ENCODE data around the gene SPATA2L. TPM values are rescaled to one million over a fixed set of nuclear protein-coding genes. Genes with fewer than 3 reads are reported as not detected.
A peak's percentile ranks its signal among the peaks of the same experiment; 100 is the strongest.

SPATA2L gene
- total RNA-seq, 2 donors from 2014 or later, result 6.8 to 8.4 TPM

DNA sequence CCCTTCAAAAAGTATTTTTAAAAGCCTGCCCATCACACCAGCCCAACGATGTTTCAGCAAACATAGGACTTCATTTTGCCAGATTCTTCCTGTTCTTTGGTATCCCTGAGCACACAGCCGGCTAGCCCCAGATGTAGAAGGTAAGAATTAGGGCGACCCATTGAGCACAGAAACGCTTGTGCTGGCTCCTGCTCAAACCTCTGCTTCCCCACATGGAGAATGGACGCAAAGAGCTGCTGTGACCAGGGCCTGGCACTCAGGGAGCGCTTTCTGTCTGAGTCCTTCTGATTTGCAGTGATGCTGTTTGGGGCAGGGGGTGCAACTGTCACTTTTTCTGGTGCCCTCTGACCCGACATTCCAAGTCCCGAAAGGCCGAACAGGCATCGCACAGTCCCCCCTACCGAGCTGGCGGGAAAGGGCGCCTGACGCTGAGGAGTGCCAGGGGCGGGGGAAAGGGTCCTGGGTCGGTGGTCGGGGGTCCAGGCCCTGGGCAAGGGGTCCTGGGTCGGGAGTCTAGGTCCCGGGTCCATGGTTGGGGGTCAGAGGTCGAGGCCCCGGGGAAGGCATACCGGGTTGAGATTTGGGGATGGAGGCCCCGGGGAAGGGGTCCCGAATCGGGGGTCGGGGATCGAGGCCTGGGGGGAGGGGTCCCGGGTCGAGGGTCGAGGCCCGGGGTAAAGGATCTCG lies 44.9 kb downstream of the SPATA2L start:
- ATAC-seq (no peak), DNase-seq (ENCODE audit: low spot score) (peak; percentile 60)
- Mint-ChIP-seq H3K27me3 (no peaks in the 10 kb centered on the region), H3K9me3 (no peaks in the 10 kb centered on the region), H3K36me3 (peaks cover 6% of the 10 kb centered on the region), H3K4me1 (ENCODE audit: low read depth in 2 of 2) (peaks cover 23 to 33% of the 10 kb centered on the region in 2 donors), H3K27ac (peak overlapping the region; percentile 62 to 82), H3K4me3 (peak overlapping the region; percentile 94)

DNA sequence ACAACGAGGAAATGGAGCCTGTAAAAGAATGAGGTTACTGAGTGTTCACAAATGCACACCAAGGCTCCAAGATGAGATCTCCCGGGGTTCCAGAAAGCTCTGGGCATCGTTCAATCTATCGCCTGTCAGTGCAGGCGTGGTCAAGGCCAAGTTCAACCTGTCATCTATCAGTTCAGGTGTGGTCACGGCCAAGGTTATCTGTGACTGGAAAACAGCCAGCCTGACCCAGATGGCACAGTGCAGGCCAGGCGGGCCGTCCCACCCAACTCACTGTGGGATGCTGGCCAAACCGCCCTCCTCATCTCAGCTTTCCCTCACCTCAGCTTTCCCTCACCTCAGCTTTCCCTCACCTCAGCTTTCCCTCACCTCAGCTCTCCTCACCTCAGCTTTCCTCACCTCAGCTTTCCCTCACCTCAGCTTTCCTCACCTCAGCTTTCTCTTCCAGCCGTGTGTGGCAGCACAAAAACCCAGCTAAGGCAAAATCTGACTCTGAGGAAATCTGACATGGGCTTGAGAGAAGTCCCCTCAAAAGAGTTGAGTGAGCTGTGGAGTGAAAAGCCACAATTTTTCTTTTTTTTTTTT lies 46.4 kb downstream of the SPATA2L start:
- no peaks in the 10 kb centered on the region for H3K36me3 Mint-ChIP-seq
- ATAC-seq (no peak), DNase-seq (ENCODE audit: low spot score) (peak; percentile 10)
- H3K4me1 Mint-ChIP-seq (ENCODE audit: low read depth in 2 of 2), result peaks cover 20 to 26% of the 10 kb centered on the region in 2 donors
- no peaks in the 10 kb centered on the region for H3K27me3 Mint-ChIP-seq
- peak overlapping the region in 1 of 2 donors; percentile 62 for H3K27ac Mint-ChIP-seq
- no peaks in the 10 kb centered on the region for H3K9me3 Mint-ChIP-seq
- H3K4me3 Mint-ChIP-seq, result peak overlapping the region; percentile 94

DNA sequence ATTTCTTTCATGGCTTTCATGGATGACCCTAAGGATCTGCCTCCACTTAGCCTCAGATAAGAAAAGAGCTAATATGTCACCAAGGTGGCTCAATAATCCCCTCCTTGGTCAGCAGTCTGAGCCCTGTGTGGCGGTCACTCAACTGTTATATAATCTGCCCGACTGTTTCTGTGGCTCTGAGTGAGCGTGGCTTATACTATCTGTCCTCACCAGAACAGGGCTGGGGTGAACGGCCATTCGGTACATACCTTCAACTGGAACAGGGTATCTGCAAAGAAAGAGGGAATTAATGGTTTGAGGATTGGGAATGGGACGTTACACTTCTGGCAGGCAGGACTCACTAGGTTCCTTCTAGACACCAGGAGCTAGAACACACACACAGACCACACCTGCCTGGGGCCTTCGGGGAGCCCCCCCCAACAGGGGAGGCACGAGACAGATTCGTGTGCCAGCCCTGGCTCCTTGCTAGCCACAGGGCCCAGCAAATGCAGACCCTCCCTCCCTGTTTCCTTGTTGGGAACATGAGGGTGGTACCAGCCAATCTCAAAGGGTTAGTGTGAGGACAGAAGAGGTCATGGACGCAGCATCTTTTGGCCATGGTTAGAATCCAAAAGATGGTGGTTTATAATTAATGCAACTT lies 47.7 kb downstream of the SPATA2L start:
- Mint-ChIP-seq H3K27ac (no peak overlapping the region), H3K36me3 (no peaks in the 10 kb centered on the region), H3K4me3 (no peak overlapping the region), H3K4me1 (ENCODE audit: low read depth in 2 of 2) (peaks cover 17 to 25% of the 10 kb centered on the region in 2 donors), H3K27me3 (no peaks in the 10 kb centered on the region), H3K9me3 (no peaks in the 10 kb centered on the region)
- ATAC-seq, result no peak
- DNase-seq (ENCODE audit: low spot score), result peak; percentile 47

DNA sequence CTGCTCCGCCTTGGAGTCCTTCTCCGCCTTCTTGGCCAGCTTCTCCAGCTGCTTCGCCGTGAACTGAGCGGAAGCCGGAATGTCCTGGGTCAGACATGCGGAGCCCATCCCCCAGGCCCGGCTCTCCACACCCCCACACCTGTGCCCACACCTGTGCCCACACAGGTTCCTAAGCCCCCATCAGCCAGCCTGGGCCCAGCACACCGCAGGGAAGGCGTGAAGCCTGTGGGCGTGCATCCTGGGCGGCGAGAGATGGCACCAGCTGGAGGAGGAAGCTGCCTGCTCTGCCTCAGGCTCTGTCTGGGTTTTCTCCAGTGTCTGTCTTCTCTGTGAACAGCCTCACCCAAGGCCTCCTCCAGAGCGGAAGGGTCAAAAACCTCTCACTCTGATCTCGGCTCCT lies 49.9 kb downstream of the SPATA2L start:
- ATAC-seq (no peak), DNase-seq (ENCODE audit: low spot score) (no peak)
- no peaks in the 10 kb centered on the region for H3K27me3 Mint-ChIP-seq
- H3K9me3 Mint-ChIP-seq, result no peaks in the 10 kb centered on the region
- H3K36me3 Mint-ChIP-seq, result no peaks in the 10 kb centered on the region
- H3K4me3 Mint-ChIP-seq, result no peak overlapping the region
- H3K27ac Mint-ChIP-seq, result no peak overlapping the region
- H3K4me1 Mint-ChIP-seq (ENCODE audit: low read depth in 2 of 2), result peaks cover 6 to 16% of the 10 kb centered on the region in 2 donors

DNA sequence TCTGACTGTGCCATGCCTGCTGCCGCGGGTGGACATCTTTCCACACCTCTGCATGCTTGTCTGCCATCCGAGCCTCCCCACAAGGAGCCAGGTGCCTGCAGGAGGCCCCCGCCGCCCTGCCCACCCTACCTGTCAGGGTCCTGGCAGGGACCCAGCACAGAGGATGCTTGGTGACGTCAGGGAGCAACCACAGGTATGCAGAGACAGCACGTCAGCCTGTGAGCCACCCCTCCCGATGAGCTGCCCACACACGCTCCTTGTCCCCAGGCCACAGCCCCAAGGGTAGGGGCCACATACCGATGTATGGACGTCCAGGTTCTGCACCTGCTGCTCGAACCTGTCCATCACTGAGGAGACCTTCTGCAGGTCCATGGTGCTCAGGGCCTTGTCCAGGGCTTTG lies 54.6 kb downstream of the SPATA2L start:
- Mint-ChIP-seq H3K27me3 (no peaks in the 10 kb centered on the region), H3K4me1 (ENCODE audit: low read depth in 2 of 2) (peaks cover 0 to 3% of the 10 kb centered on the region in 2 donors), H3K4me3 (no peak overlapping the region), H3K9me3 (no peaks in the 10 kb centered on the region), H3K36me3 (no peaks in the 10 kb centered on the region), H3K27ac (no peak overlapping the region)
- DNase-seq (ENCODE audit: low spot score), result no peak
- ATAC-seq, result no peak

Other genes with a start within 250 kb of the SPATA2L start
- 100 to 1,000 TPM; 197 to 320 TPM for gene ANKRD11, start 211.1 kb downstream of the SPATA2L start, total RNA-seq
- 100 to 1,000 TPM in 1 of 2 donors, 10 to 100 TPM in 1; 88.6 to 188 TPM for gene SPG7, start 193.3 kb downstream of the SPATA2L start, total RNA-seq
- gene RPL13, start 141.0 kb downstream of the SPATA2L start, total RNA-seq, result 1,000 to 10,000 TPM; 1,294 to 1,944 TPM
- gene CPNE7, start 125.9 kb downstream of the SPATA2L start, total RNA-seq, result 1 to 10 TPM in 1 of 2 donors, under 1 TPM in 1; 0.81 to 4.2 TPM
- not detected for gene DPEP1, start 88.1 kb downstream of the SPATA2L start, total RNA-seq
- 100 to 1,000 TPM in 1 of 2 donors, 10 to 100 TPM in 1; 92.8 to 146 TPM for gene CHMP1A, start 44.0 kb downstream of the SPATA2L start, total RNA-seq
- 10 to 100 TPM in 1 of 2 donors, 1 to 10 TPM in 1; 9.3 to 19.1 TPM for gene SPATA33, start 43.9 kb downstream of the SPATA2L start, total RNA-seq
- 100 to 1,000 TPM in 1 of 2 donors, 10 to 100 TPM in 1; 60.8 to 115 TPM for gene CDK10, start 15.0 kb downstream of the SPATA2L start, total RNA-seq
- gene VPS9D1, start 19.2 kb upstream of the SPATA2L start, total RNA-seq, result 10 to 100 TPM in 1 of 2 donors, 1 to 10 TPM in 1; 9.0 to 11.0 TPM
- 10 to 100 TPM; 36.0 to 72.1 TPM for gene ZNF276, start 19.8 kb upstream of the SPATA2L start, total RNA-seq
- gene FANCA, start 114.9 kb upstream of the SPATA2L start, total RNA-seq, result 100 to 1,000 TPM in 1 of 2 donors, 10 to 100 TPM in 1; 77.5 to 364 TPM
- gene SPIRE2, start 126.8 kb upstream of the SPATA2L start, total RNA-seq, result 1 to 10 TPM; 2.5 to 3.9 TPM
- 100 to 1,000 TPM; 239 to 382 TPM for gene TCF25, start 171.9 kb upstream of the SPATA2L start, total RNA-seq
- 10 to 100 TPM in 1 of 2 donors, 1 to 10 TPM in 1; 9.3 to 13.0 TPM for gene MC1R, start 217.2 kb upstream of the SPATA2L start, total RNA-seq
- gene TUBB3, start 221.6 kb upstream of the SPATA2L start, total RNA-seq, result 10 to 100 TPM in 1 of 2 donors, 1 to 10 TPM in 1; 9.6 to 10.9 TPM
- gene DEF8, start 247.1 kb upstream of the SPATA2L start, total RNA-seq, result 10 to 100 TPM; 44.2 to 55.5 TPM

Measured in natural killer cell treated with Interleukin-12 subunit alpha and Interleukin-12 subunit beta and Interleukin-15 and Interleukin-18, amount 100 ng/mL, for 72 hours (primary cell).